GM18861 (cell line): Measurements from ENCODE around the gene CHD5.

ENCODE experiments used
- ATAC-seq: cut with Tn5 transposase; IDR thresholded peaks from one replicate; pipeline ENCODE4 v1.9.1; 2021; ENCODE audit not compliant: unreplicated experiment

The CHD5 gene

GRCh38 chr1:6154525-6155319 is 25.4 kb downstream of the CHD5 start:
- ATAC-seq: no peak

DNA sequence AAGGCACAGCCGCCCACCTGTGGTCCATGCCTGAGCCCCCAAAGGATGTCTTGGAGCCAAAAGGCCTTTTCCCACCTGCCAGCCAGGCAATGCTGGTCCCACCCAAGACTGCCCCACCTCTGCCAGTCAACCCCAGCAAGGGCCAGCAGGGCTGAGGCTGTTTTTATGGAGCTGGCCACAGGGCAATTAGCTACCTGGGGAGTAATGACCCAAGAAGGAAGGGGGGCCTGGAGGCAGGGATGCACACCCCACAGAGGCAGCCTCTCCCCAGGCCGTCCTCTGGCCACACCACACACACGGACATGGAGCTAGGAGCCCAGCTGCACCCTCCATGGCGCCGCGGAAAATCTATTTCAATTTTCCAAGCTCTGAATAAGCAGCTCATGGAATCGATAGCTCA is 27.2 kb downstream of the CHD5 start:
- ATAC-seq: no peak

DNA sequence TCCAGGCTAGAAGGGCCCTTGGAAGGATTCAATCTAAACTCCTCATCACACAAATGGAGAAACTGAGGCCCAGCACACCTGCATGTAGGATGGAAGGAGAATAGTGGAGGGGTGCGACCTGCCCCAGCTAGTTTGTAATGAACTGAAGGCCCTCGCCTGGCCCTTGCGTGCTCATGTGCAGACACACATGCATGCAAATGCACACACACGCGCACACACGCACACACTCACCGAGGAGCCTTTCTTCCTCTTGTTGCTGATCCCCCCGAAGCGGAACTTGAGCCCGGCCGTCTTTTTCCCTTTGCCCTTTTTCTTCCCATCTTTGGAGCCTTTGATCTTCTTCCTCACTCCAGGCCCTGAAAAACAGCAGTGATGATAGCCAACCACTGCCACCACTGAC is 27.9 kb downstream of the CHD5 start:
- no peak for ATAC-seq

DNA sequence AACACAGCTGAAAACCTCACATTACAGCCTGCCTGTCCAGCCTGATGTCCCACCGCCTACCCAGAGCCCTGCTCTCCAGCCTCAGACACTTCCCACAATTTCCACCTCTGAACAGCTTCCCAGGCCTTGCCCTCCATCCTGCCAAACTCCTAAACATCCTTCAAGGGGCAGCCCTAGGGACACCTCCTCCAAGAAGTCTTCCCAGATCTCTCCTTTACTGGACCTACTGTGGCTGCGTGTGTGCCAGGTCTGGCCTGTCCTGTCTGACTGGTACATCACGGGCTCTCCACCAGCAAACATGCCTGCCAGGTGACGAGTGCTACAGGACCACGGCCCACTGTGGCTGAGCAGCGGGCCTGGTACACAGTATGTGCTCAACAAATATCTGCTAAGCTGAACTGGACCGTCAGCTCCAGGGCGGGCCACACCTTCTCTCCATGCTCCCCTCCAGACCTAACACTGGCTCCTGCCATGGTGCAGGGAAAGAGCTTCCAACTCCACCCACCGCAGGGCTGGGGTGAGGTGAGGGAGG is 28.8 kb downstream of the CHD5 start:
- no peak for ATAC-seq

GRCh38 chr1:6150006-6150938 is 29.8 kb downstream of the CHD5 start:
- no peak for ATAC-seq

DNA sequence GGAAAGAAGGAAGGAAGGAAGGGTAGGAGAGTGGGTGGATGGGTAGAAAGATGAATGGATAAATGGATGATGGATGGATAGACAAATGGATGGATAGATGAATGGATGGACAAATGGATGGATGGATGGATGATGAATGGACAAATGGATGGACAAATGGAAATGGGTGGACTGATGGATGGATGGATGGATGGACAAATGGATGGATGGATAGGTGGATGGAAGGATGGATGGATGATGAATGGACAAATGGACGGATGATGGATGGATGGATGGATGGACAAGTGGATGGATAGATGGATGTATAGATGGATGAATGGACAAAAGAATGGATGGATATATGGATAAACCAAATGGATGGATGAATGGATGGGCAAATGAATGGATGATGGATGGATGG is 30.5 kb downstream of the CHD5 start:
- ATAC-seq: no peak

GRCh38 chr1:6148497-6149241 is 31.5 kb downstream of the CHD5 start:
- ATAC-seq: no peak

DNA sequence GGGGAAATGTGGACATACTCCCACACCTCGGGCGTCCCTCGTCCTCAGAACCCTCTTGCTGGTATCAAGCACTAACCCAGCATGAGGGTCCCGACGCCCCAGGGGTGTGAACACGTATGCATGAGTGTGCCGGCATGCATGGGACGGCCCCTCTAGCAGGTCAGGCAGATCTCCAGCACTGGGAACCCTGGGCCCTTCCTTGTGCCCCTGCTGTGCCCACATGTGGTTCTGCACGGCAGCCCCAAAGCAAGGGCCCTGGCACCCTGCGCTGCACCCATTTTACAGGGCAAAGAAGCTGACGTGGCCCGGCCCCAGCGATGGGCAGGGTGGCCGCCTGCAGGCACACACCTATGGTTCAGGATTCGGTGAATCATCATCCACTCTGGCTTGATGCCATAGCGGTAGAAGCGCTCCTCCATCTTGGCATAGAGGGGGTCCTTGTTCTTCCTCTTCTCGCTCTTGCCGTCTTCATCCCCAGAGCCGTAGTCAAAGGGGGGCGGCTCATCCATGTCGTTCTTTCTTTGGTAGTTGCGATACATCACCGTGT is 34.2 kb downstream of the CHD5 start:
- ATAC-seq: no peak

- no peak for ATAC-seq
Measured at GRCh38 chr1:6145396-6145750, 34.7 kb downstream of the CHD5 start.

DNA sequence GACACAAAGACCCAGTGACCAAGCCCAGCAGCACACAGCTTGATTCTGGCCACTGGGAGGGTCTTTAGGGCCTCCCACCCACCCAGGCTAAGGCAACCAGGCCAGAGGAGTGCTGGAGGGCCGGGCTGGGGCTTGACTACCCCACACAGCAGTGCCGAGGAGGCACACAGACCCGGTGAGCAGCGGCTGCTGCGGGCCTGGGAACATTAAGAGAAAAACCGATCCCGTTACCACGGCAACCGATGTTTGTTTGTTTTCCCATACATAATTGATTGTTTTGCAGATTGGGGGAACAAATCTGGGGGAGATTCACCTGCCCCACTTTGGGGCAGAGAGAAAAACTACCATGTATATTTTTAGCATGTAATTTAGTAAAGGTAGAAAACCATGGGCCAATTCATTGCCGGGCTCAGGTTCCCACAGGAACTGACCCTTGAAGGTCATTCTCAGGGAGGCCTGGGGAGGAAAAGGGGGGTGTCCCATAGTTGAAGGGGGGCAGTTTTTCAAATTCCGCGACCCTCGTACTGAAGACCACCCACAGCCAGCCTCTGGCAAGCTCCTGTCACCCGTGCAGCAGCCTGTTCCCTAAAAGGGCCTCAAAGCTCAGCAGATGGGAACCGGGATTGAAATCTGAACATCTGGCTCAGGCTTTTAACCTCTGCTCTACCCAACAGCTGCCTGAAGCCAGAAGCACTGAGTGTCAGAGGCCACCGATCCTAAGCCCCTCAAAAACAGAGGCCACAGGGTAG is 35.3 kb downstream of the CHD5 start:
- ATAC-seq: no peak

- no peak for ATAC-seq
Measured at GRCh38 chr1:6144175-6144574, 35.9 kb downstream of the CHD5 start.

GRCh38 chr1:6143395-6143794 is 36.7 kb downstream of the CHD5 start:
- ATAC-seq: no peak

GRCh38 chr1:6142734-6143133 is 37.4 kb downstream of the CHD5 start:
- no peak for ATAC-seq

- ATAC-seq: no peak
Measured at GRCh38 chr1:6142036-6142621, 38.0 kb downstream of the CHD5 start.

- no peak for ATAC-seq
Measured at GRCh38 chr1:6141592-6141991, 38.5 kb downstream of the CHD5 start.

DNA sequence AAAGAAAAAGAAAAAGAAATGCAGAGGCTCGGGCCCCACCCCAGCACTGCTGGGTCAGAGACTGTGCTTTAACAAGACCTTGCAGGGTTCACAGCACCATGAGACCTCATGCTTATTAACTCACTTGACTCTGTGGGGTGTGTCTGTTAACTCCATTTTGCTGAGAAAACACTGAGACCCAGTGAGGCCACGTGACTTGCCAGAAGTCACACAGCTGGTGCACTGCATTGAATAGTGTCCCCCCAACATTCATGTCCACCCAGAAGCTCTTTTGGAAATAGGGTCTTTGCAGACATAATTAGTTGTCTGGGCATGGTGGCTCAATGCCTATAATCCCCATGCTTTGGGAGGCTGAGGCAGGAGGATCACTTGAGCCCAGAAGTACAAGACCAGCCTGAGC is 39.7 kb downstream of the CHD5 start:
- ATAC-seq: no peak

DNA sequence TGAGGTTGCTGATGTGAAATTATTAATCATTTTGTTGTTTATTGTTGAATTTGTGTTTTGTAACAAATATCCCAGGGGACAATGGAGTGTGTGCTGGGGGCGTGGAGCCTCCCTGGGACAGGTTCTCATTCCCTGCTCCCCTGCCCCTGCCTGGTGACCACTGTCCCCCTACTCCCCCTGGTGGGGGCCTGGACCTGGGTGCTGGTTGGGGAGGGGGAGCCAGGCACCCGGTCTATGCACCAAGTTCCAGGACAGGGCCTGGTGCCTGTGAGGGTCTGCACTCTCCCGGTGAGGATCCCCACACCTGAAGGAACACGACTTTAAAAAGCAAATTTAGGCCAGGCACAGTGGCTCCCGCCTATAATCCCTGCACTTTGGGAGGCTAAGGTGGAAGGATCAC is 42.4 kb downstream of the CHD5 start:
- ATAC-seq: no peak

DNA sequence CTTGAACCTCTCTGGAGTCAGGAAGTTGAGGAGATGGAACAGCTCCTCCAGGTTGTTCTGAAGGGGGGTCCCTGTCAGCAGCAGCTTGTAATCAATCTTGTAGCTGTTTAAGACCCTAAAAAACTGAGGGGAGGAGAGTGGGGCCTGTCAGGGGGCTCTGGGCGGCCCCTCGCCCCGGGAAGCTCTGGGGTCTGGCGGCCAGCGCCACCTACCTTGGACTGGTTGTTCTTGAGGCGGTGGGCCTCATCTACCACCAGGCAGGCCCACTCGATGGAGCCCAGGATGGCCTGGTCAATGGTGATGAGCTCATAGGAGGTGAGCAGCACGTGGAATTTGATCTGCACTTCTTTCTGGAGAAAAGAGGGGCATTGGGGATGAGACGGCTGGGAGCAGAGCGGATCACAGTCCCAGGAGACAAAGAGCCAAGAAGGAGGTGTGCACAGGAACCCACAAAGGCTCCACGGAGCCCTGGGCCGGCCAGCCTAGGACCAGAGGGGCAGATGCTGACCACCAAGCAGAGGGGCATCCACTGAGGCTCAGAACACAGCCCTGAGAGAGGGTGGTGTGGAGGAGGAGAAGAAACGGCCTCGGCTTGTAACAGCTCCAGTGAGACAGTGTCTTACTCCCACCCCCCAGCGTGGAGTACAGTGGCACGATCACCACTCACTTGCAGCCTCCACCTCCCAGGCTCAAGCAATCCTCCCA is 43.5 kb downstream of the CHD5 start:
- ATAC-seq: no peak
